ENCODE results near the gene MORN1.

DNA sequence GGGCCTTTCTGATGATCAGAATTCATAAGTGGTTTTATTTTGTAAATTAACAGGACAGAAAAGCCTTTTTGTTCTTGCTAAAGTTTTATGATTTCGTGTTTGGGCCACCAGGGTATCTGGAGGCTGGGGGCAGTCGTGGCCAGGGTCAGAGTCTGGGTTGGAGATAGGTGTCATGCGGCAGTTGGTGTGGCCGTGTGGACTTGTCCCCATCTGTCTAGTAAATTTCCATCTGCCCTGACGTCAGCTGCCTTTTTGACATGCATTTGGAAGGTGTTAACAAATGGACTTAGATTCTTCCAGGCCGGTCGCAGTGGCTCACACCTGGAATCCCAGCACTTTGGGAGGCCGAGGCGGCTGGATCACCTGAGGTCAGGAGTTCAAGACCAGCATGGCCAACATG, 106.4 kb downstream of the MORN1 start:
- TF ChIP-seq, protein P1, sequence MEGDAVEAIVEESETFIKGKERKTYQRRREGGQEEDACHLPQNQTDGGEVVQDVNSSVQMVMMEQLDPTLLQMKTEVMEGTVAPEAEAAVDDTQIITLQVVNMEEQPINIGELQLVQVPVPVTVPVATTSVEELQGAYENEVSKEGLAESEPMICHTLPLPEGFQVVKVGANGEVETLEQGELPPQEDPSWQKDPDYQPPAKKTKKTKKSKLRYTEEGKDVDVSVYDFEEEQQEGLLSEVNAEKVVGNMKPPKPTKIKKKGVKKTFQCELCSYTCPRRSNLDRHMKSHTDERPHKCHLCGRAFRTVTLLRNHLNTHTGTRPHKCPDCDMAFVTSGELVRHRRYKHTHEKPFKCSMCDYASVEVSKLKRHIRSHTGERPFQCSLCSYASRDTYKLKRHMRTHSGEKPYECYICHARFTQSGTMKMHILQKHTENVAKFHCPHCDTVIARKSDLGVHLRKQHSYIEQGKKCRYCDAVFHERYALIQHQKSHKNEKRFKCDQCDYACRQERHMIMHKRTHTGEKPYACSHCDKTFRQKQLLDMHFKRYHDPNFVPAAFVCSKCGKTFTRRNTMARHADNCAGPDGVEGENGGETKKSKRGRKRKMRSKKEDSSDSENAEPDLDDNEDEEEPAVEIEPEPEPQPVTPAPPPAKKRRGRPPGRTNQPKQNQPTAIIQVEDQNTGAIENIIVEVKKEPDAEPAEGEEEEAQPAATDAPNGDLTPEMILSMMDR (IDR thresholded peaks at IDR 0.05 in 8 of 11, conservative IDR thresholded peaks at IDR 0.05 in 3 of 11): no peak
- no peak for TF ChIP-seq POLR2A (IDR thresholded peaks at IDR 0.05)
